NCI-H2107 treated with DMSO at 0.1 percent for 48 hours (cell line): ENCODE data around the gene TXN2.

ENCODE experiments used
- DNase-seq: peaks from one replicate; lab custom pipeline; 2025; ENCODE audit not compliant: unreplicated experiment; lab: John Stamatoyannopoulos, UW

TXN2 gene

GRCh38 chr22:36486619-36487384 is 5.4 kb upstream of the TXN2 start:
- DNase-seq = no peak

DNA sequence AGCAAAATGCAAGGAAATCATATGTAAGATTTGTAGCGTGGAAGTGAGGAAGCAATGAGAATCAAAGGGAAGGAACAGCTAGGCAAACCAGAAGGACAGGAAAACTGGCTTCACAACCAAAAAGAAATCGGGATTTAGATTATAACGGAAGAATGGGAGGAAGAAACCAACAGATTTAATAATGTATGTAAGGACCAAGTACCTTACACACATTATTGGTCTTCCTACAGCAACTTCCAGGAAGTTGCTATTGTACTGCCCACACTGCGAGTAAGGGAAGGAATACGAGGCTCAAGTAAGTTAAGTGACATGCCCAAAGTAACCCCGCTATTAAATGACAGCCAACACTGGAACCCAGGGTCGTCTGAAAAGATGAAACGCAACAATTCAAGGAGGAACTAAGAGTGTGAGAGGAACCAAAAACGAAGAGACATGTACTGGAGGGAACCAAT is 473 bp downstream of the TXN2 start:
- no peak for DNase-seq

DNA sequence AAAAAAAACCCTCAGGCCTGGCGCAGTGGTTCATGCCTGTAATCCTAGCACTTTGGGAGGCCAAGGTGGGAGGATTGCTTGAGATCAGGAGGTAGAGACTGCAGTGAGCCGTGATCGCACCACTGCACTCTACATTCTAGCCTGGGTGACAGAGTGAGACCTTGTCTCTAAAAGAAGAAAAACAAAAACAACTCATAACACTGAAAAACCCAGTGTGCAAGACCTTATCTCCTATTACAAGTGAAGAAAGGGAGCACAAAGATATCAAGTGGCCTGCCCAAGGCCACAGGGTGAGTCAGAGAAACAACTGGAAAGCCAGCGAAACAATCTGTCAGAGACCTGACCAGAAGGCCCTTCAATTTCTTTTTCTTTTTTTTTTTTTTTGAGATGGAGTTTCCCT is 2.5 kb downstream of the TXN2 start:
- no peak for DNase-seq

DNA sequence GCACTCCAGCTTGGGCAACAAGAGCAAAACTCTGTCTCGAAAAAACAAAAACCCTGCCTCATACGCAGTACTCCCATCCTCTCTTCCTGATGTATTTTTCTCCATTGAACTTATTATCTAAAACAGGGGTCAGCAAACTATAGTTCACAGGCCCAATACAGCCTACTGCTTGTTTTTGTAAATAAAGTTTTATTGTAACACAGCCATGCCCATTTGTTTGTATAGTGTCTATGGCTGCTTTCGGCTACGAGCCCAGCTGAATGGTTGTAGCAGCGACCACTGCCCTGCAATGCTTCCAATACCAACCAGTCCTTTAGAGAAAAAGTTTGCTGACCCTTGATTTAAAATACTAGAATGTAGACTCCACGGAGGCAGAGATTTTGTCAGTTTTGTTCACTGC is 6.1 kb downstream of the TXN2 start:
- no peak for DNase-seq

GRCh38 chr22:36472689-36473088 is 8.8 kb downstream of the TXN2 start:
- no peak for DNase-seq

DNA sequence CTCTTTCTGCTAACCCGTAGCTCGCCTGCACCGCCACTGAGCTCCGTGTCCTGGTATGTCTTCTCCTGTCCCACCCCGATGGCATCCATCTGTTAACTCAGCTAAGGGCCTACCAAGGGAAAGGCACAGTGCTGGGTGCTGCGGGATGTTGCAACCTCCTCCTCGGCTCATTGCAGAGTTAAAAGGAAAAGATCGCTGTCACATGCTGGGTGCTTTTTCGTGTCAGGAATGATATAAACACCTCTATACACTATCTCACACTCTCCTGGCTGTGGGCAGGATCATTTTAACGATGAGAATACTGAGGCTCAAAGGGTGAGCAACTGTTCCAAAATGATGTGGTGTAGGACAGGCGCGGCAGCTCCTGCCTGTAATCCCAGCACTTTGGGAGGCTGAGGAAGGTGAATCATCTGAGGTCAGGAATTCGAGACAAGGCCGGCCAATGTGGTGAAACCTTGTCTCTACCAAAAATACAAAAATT is 10.1 kb downstream of the TXN2 start:
- DNase-seq = no peak

DNA sequence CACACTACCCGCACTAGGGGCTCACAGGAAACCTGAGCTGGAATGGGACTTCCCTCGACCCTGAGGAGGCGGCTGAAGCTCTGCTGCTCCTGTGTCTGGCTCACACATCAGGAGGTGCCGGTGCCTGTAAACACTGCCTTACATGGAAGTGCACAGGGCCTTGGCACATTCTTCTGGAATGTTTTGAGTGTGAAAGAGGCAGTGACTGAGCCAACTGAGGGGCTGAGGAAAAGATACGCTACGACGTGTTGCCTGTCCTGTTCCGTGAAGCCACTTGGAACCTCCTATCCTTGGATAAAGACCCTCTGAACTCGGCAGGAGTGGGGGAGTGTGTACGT is 10.5 kb downstream of the TXN2 start:
- no peak for DNase-seq

DNA sequence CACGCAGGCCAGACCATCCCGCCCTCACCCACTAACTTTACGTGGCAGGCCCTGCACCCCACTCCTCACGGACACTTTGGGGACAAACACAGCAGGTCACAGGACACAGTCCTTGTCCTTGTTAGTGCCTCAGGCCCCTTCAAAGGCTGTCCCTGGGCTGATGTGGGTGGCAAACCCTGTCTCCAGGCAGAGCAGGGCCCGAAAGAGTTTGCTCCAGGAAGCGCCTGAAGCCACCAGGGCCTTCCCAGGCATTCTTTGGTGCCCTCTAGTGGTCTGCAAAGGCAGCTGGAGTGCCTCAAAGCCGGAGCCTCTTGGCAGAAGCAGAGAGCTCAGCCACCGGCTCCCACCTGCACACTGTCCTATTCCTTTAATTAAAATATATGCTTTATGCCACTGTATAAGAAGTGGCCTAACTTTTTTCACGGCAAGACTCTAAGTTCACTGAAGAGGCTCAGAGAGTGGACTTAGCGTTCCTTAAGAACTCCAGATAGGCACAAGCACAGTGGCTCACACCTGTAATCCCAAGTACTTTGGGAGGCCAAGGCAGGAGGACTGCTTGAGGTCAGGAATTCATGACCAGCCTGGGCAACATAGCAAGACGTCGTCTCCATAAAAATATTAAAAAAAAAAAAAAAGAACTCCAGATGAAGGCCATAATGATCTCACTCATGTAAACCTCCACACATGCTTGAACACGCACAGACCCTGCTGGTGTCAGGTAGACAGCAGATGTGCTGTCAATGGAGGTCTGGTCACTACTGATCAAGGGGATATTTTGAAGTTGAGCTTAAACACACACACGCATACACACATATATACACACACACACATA is 11.1 kb downstream of the TXN2 start:
- peak; percentile 41 for DNase-seq

DNA sequence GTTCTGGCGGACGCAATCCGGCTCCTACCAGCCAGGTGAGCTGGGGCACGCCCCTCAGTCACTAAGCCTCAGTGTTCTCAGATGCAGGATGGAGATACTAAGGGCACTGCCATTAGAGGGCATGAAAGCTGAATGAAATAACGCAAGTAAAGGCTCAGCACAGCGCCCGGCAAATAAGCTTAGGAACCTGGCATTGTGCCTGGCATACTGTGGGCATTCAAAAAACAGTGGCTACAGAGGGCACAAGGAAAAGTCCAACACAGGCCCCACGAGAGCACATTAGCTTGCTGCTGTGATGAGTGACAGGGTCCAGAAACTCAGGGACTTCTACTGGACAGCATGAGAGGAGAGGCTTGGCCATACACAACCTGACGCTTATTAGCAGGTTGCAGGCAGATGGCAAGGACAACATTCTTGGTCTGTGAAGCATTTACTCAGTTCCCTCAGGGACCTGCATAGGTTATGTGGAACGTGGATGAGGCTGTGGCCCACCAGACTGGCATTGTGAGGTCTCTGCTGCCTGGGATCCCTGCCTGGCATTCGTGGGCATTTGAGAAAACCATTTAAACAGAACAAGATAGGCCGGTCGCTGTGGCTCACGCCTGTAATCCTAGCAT is 12.2 kb downstream of the TXN2 start:
- DNase-seq = no peak

GRCh38 chr22:36467946-36468345 is 13.5 kb downstream of the TXN2 start:
- DNase-seq = no peak

DNA sequence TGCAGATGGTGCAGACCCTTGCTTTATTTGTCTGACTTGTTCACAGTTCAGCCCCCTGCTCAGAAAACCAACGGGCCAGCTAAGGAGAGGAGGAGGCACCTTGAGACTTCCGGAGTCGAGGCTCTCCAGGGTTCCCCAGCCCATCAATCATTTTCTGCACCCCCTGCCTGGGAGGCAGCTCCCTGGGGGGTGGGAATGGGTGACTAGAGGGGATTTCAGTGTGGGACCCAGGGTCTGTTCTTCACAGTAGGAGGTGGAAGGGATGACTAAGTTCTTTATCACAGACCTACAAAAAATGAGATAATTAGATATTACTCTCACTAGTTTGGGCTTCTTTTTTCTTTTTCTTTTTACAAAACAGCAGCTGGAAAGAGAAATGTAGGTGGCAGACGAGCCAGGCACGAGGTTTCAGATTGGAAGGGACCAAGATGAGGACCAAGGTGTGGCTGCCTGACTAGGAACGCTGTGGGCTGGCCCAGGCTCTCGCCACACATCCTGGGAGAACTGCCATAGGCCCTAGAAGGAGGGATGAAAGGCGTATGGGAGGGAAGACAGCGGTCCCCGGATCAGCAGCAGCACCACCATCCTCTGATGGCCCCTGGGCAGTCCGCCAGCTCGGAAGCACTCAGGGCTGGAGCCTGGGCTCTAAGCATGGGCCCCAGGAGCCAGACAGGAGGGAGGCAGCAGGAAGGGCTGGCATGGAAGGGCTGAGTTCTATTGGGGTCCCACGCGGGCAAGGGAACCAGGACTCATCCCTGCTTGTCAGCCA is 14.2 kb downstream of the TXN2 start:
- peak; percentile 25 for DNase-seq

GRCh38 chr22:36466258-36466657 is 15.2 kb downstream of the TXN2 start:
- no peak for DNase-seq

- DNase-seq = no peak
Observed at GRCh38 chr22:36465232-36466021, 16.0 kb downstream of the TXN2 start.

- DNase-seq = no peak
Observed at GRCh38 chr22:36464715-36465231, 16.7 kb downstream of the TXN2 start.

DNA sequence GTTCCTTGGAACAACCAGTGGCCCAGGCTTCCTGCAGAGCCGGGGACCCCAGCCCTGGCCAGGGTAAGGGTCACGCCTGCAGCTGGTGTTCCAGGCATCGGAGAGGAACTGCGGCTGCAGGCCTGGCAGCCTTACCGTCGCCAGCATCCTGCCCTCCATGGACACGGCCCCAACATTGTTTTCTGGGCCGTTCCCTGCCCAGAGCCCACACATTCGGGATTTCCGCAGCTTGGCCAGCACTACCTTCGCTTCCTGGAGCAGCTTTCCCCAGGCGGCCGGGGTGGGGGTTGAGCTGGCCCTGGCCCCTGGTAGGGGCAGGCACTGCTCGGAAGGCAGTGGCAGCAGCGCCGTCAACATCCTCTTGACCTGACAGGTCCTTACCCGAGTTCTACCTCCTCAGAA is 17.7 kb downstream of the TXN2 start:
- DNase-seq = no peak

GRCh38 chr22:36461665-36462649 is 19.5 kb downstream of the TXN2 start:
- peak; percentile 75 for DNase-seq

DNA sequence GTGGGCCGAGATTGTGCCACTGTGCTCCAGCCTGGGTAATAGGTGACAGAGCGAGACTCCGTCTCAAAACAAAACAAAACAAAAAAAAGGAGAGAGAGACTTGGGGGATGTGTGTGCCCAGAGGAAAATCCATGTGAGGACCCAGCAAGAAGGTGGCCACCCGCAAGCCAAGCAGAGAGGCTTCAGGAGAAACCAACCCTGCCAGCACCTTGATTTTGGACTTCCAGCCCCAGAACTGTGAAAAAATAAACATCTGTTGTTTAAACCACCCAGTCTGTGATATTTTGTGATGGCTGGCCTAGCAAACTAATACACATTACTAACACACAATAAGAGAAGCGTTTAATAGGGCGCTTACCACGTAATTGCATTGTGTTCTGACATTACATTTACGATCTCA is 21.2 kb downstream of the TXN2 start:
- DNase-seq = no peak

DNA sequence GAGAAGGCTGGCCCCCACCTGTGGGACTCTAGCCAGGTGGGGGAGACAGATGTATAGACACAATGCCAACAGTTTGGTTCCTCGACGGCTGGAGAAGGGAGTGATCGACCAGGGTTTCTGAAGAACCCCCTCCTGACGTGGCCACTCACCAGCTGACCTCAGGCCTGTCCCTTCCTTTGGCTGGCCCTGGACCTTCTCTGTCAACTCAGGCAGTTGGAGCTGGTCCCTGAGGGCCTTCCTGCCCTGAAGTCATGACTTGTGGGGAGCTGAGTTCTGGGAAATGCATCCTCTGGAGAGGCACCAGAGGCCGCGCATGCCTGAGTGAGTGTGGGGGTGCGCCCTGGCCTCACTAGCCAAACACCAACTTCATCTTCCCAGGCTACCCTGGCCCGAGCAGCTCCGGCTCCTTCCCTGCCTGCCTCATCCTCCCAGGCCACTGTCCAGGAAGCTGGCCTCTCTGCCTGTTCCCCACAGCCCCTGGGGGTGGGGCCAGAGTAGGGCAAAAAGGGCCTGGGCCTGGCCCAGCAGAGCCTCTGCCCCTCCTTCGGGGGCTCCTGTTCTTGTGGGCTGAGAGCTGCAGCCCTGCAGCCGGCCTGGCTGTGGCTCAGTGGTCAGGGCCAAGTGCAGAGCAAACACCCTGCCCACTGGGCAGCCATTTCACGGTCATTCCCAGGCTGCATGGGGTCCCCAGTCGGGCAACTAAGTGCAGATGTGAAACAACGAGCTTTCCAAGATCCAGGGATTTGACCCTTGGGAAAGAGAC is 23.6 kb downstream of the TXN2 start:
- no peak for DNase-seq
